ENCODE data around the gene ESPN.

The ESPN gene

DNA sequence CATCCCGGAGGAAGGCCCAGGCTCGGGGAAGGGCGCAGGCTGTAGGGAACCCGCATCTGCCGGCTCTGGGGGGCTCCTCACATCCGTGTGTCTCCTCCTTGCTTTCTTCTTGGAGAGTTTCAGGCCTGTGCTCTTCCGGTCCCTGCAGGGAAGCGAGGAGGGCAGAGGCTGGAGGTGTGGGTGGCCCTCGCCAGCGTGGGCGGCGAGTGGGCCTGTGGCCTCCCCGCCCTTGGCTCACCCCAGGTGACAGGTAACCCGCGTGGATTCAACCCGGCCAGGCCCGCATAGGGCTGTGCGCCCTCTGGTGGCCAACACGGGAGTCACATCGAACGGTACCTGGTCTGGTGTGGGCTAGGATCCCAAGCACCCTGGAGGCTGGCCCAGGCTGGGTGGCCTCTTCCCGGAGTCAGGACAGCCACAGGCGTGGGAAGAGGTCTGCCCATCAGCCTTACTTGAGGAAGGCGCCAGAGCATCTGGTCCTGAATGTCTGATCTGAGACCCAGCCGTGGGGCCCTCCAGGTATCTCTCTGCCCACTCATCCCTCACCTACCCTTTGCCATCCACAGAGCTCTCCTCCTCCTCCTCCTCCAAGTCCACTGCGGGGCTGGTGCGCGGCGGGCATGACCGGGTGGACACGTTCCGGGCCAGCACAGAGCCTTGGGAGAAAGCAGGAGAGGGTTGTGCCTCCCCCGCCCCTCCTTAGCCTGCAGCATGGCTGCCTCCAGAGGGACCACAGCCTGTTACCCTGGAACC lies 51.0 kb downstream of the ESPN start:
- Histone ChIP-seq H3K79me2 (ENCODE audit: insufficient read depth, low read length) (no peaks in the 10 kb centered on the region), H3K4me3 (ENCODE audit: low read length, poor library complexity, severe bottlenecking) (no peak overlapping the region), H3K27me3 (ENCODE audit: insufficient read depth, low read length, poor library complexity, severe bottlenecking) (no peaks in the 10 kb centered on the region), H3K9me3 (ENCODE audit: insufficient read depth, low read depth, low read length) (no peaks in the 10 kb centered on the region), H3K4me2 (ENCODE audit: low read depth, low read length, poor library complexity, severe bottlenecking) (no peak overlapping the region), H2AFZ (ENCODE audit: low read length) (no peak overlapping the region), H3K4me1 (ENCODE audit: insufficient read depth, low read length, poor library complexity, severe bottlenecking) (no peaks in the 10 kb centered on the region), H3K36me3 (ENCODE audit: insufficient read depth, low read length) (no peaks in the 10 kb centered on the region), H4K20me1 (ENCODE audit: insufficient read depth, low read length, poor library complexity, severe bottlenecking) (no peaks in the 10 kb centered on the region), H3K9me2 (replicated peaks; ENCODE audit: low read depth, low read length) (no peaks in the 10 kb centered on the region), H3F3A (ENCODE audit: low read depth) (no peaks in the 10 kb centered on the region), H3K9ac (ENCODE audit: low read depth, low read length, poor library complexity, severe bottlenecking) (no peak overlapping the region)
- TF ChIP-seq, protein P1, sequence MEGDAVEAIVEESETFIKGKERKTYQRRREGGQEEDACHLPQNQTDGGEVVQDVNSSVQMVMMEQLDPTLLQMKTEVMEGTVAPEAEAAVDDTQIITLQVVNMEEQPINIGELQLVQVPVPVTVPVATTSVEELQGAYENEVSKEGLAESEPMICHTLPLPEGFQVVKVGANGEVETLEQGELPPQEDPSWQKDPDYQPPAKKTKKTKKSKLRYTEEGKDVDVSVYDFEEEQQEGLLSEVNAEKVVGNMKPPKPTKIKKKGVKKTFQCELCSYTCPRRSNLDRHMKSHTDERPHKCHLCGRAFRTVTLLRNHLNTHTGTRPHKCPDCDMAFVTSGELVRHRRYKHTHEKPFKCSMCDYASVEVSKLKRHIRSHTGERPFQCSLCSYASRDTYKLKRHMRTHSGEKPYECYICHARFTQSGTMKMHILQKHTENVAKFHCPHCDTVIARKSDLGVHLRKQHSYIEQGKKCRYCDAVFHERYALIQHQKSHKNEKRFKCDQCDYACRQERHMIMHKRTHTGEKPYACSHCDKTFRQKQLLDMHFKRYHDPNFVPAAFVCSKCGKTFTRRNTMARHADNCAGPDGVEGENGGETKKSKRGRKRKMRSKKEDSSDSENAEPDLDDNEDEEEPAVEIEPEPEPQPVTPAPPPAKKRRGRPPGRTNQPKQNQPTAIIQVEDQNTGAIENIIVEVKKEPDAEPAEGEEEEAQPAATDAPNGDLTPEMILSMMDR (conservative IDR thresholded peaks at IDR 0.05; ENCODE audit: low read length), result peak; percentile 91
- no peak for TF ChIP-seq EZH2phosphoT487 (IDR thresholded peaks at IDR 0.05; ENCODE audit: borderline replicate concordance)

DNA sequence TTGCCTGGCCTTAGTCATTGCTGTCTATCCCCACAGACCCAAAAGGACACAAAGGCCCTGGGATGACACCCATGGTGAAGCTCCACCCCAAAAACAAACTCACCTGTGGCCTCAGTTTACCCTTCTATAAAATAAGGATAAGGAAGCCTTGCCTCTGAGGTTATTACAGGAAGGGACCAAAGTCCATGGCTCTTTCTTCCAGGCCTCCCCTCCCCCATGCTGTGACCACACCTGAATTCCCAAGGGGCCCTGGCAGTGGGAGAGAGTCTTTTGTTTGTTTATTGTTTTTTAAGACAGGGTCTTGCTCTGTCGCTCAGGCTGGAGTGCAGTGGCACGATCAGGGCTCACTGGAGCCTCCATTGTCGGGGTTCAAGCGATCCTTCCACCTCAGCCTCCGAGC lies 51.9 kb downstream of the ESPN start:
- no peaks in the 10 kb centered on the region for H4K20me1 ChIP-seq (ENCODE audit: insufficient read depth, low read length, poor library complexity, severe bottlenecking)
- H3K79me2 ChIP-seq (ENCODE audit: insufficient read depth, low read length), result no peaks in the 10 kb centered on the region
- no peaks in the 10 kb centered on the region for H3K9me3 ChIP-seq (ENCODE audit: insufficient read depth, low read depth, low read length)
- H3K36me3 ChIP-seq (ENCODE audit: insufficient read depth, low read length), result no peaks in the 10 kb centered on the region
- H3K9ac ChIP-seq (ENCODE audit: low read depth, low read length, poor library complexity, severe bottlenecking), result no peak overlapping the region
- H3K9me2 ChIP-seq (replicated peaks; ENCODE audit: low read depth, low read length), result no peaks in the 10 kb centered on the region
- no peaks in the 10 kb centered on the region for H3K27me3 ChIP-seq (ENCODE audit: insufficient read depth, low read length, poor library complexity, severe bottlenecking)
- H3F3A ChIP-seq (ENCODE audit: low read depth), result no peaks in the 10 kb centered on the region
- no peak overlapping the region for H3K4me2 ChIP-seq (ENCODE audit: low read depth, low read length, poor library complexity, severe bottlenecking)
- no peaks in the 10 kb centered on the region for H3K4me1 ChIP-seq (ENCODE audit: insufficient read depth, low read length, poor library complexity, severe bottlenecking)
- H2AFZ ChIP-seq (ENCODE audit: low read length), result no peak overlapping the region
- no peak overlapping the region for H3K4me3 ChIP-seq (ENCODE audit: low read length, poor library complexity, severe bottlenecking)
- TF ChIP-seq EZH2phosphoT487 (IDR thresholded peaks at IDR 0.05; ENCODE audit: borderline replicate concordance), result no peak
- TF ChIP-seq, protein P1 (conservative IDR thresholded peaks at IDR 0.05; ENCODE audit: low read length), result no peak

DNA sequence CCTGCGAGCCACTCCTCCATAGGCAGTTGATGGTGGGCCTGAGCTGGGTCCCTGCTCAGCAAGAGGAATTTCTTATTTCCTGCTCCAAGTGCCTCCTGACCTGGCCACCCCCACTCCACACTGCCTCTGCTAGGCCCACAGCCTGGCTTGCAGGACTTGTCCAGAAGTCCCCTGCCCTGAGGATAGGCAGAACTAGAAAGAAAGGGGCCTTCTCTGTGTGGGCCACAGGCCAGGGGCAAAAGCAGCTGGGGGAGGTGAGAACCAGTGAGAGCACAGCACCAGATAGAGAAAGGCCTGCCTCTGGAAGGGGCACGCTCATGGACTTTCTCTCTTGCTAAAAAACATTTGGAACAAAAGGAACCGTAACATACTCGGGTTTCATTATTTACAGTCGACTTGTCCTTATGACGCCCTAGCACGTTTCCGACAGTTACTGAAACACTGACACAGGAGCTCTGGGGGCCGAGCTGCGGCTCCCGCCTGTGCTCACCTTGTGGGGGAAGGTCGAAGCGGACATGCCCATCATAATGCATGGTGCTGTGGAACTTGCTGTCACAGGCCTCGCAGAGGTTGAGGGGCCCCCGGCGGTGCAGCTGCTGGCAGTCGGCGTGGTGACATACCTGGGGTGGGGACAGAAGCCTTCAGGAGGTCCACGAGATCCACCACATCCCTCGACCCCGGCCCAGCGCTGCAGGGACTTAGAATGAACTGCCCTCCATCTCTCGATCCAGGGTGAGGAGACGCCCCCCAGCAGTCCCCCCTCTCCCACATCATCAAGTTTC lies 52.7 kb downstream of the ESPN start:
- Histone ChIP-seq H3K4me1 (ENCODE audit: insufficient read depth, low read length, poor library complexity, severe bottlenecking) (no peaks in the 10 kb centered on the region), H3K79me2 (ENCODE audit: insufficient read depth, low read length) (no peaks in the 10 kb centered on the region), H3K36me3 (ENCODE audit: insufficient read depth, low read length) (no peaks in the 10 kb centered on the region), H2AFZ (ENCODE audit: low read length) (no peak overlapping the region), H3K9me3 (ENCODE audit: insufficient read depth, low read depth, low read length) (no peaks in the 10 kb centered on the region), H3K4me2 (ENCODE audit: low read depth, low read length, poor library complexity, severe bottlenecking) (no peak overlapping the region), H3K27me3 (ENCODE audit: insufficient read depth, low read length, poor library complexity, severe bottlenecking) (no peaks in the 10 kb centered on the region), H3K4me3 (ENCODE audit: low read length, poor library complexity, severe bottlenecking) (no peak overlapping the region), H3F3A (ENCODE audit: low read depth) (no peaks in the 10 kb centered on the region), H3K9ac (ENCODE audit: low read depth, low read length, poor library complexity, severe bottlenecking) (no peak overlapping the region), H3K9me2 (replicated peaks; ENCODE audit: low read depth, low read length) (no peaks in the 10 kb centered on the region), H4K20me1 (ENCODE audit: insufficient read depth, low read length, poor library complexity, severe bottlenecking) (no peaks in the 10 kb centered on the region)
- TF ChIP-seq EZH2phosphoT487 (IDR thresholded peaks at IDR 0.05; ENCODE audit: borderline replicate concordance), result no peak
- TF ChIP-seq, protein P1 (conservative IDR thresholded peaks at IDR 0.05; ENCODE audit: low read length), result no peak

Measured in Loucy (cell line).